ENCODE measurements around the gene USP50. TPM values are rescaled to one million over a fixed set of nuclear protein-coding genes. Genes with fewer than 3 reads are reported as not detected.

The USP50 gene
- polyA plus RNA-seq (2013, experiment 1 of 2): not detected
- polyA plus RNA-seq (2013, experiment 2 of 2): 0.13 TPM

GRCh38 chr15:50546566-50546965, at the start of gene USP50:
Gene USP50, minus strand, starts transcription at chr15:50546666. Its CDS starts 141 bp downstream, at chr15:50546525.
- H3K4me2 ChIP-seq (ENCODE audit: low read length): no peak within 1 kb of the TSS
- no peak within 1 kb of the TSS for H3K23ac ChIP-seq (ENCODE audit: low read length)
- no peak for DNase-seq
- no peak within 1 kb of the TSS for H3K4ac ChIP-seq (ENCODE audit: low read depth, low read length)
- no peak within 1 kb of the TSS for H2BK120ac ChIP-seq (ENCODE audit: low read depth, low read length)
- H2AK5ac ChIP-seq (ENCODE audit: low read length): no peak within 1 kb of the TSS
- no peaks in the 10 kb centered on the region for H3K27me3 ChIP-seq (ENCODE audit: insufficient read depth, low read length, poor library complexity)
- no peak within 1 kb of the TSS for H3K27ac ChIP-seq (ENCODE audit: low read depth, low read length)
- no peaks in the 10 kb centered on the region for H3K79me2 ChIP-seq (ENCODE audit: control insufficient read depth, insufficient read depth, low read length)
- H3K9ac ChIP-seq (ENCODE audit: low read length): no peak within 1 kb of the TSS
- no peak within 1 kb of the TSS for H4K8ac ChIP-seq (ENCODE audit: low read depth, low read length)
- no peaks in the 10 kb centered on the region for H3K36me3 ChIP-seq (ENCODE audit: control insufficient read depth, insufficient read depth, low read length)
- no peak within 1 kb of the TSS for H3K4me3 ChIP-seq (ENCODE audit: low read length)
- H2BK5ac ChIP-seq (ENCODE audit: low read length): no peak within 1 kb of the TSS
- H2BK15ac ChIP-seq (replicated peaks; ENCODE audit: low read depth): no peak within 1 kb of the TSS
- H3K4me1 ChIP-seq (ENCODE audit: control insufficient read depth, low read depth, low read length): peaks cover 2% of the 10 kb centered on the region
- WGBS (ENCODE audit: extremely low coverage, insufficient coverage, low lambda C conversion rate): no CpG with 5 or more reads among the region's 5 CpGs
- H3K18ac ChIP-seq (ENCODE audit: low read length): no peak within 1 kb of the TSS
- no peak within 1 kb of the TSS for H4K5ac ChIP-seq (ENCODE audit: low read length)
- H3K79me1 ChIP-seq (ENCODE audit: low read length): no peaks in the 10 kb centered on the region
- no peak within 1 kb of the TSS for H3K56ac ChIP-seq (ENCODE audit: low read length)

- Histone ChIP-seq H3K4ac (ENCODE audit: low read depth, low read length) (no peak overlapping the region), H2BK15ac (replicated peaks; ENCODE audit: low read depth) (no peak overlapping the region), H3K4me3 (ENCODE audit: low read length) (no peak overlapping the region), H4K5ac (ENCODE audit: low read length) (no peak overlapping the region), H3K9ac (ENCODE audit: low read length) (no peak overlapping the region), H2BK120ac (ENCODE audit: low read depth, low read length) (no peak overlapping the region), H3K79me1 (ENCODE audit: low read length) (no peaks in the 10 kb centered on the region), H3K4me2 (ENCODE audit: low read length) (no peak overlapping the region), H3K18ac (ENCODE audit: low read length) (no peak overlapping the region), H3K4me1 (ENCODE audit: control insufficient read depth, low read depth, low read length) (no peaks in the 10 kb centered on the region), H3K23ac (ENCODE audit: low read length) (no peak overlapping the region), H2BK5ac (ENCODE audit: low read length) (no peak overlapping the region), H2AK5ac (ENCODE audit: low read length) (no peak overlapping the region), H3K79me2 (ENCODE audit: control insufficient read depth, insufficient read depth, low read length) (no peaks in the 10 kb centered on the region), H3K56ac (ENCODE audit: low read length) (no peak overlapping the region), H4K8ac (ENCODE audit: low read depth, low read length) (no peak overlapping the region), H3K27me3 (ENCODE audit: insufficient read depth, low read length, poor library complexity) (no peaks in the 10 kb centered on the region), H3K36me3 (ENCODE audit: control insufficient read depth, insufficient read depth, low read length) (no peaks in the 10 kb centered on the region), H3K27ac (ENCODE audit: low read depth, low read length) (no peak overlapping the region)
- no peak for DNase-seq
- no CpG with 5 or more reads among the region's 2 CpGs for WGBS (ENCODE audit: extremely low coverage, insufficient coverage, low lambda C conversion rate)
Measured at GRCh38 chr15:50594311-50594710, 47.8 kb upstream of the USP50 start.

- no peak overlapping the region for H3K9ac ChIP-seq (ENCODE audit: low read length)
- H3K4ac ChIP-seq (ENCODE audit: low read depth, low read length): no peak overlapping the region
- no peak for DNase-seq
- no peak overlapping the region for H4K5ac ChIP-seq (ENCODE audit: low read length)
- no peaks in the 10 kb centered on the region for H3K79me1 ChIP-seq (ENCODE audit: low read length)
- H3K4me1 ChIP-seq (ENCODE audit: control insufficient read depth, low read depth, low read length): no peaks in the 10 kb centered on the region
- H3K56ac ChIP-seq (ENCODE audit: low read length): no peak overlapping the region
- no peaks in the 10 kb centered on the region for H3K27me3 ChIP-seq (ENCODE audit: insufficient read depth, low read length, poor library complexity)
- no peak overlapping the region for H3K4me3 ChIP-seq (ENCODE audit: low read length)
- no peak overlapping the region for H2BK15ac ChIP-seq (replicated peaks; ENCODE audit: low read depth)
- no peak overlapping the region for H3K18ac ChIP-seq (ENCODE audit: low read length)
- no peak overlapping the region for H3K27ac ChIP-seq (ENCODE audit: low read depth, low read length)
- no peaks in the 10 kb centered on the region for H3K36me3 ChIP-seq (ENCODE audit: control insufficient read depth, insufficient read depth, low read length)
- H3K23ac ChIP-seq (ENCODE audit: low read length): no peak overlapping the region
- 100% methylated on average over 2 of the region's 3 CpGs for WGBS (ENCODE audit: extremely low coverage, insufficient coverage, low lambda C conversion rate)
- no peak overlapping the region for H2AK5ac ChIP-seq (ENCODE audit: low read length)
- H2BK120ac ChIP-seq (ENCODE audit: low read depth, low read length): no peak overlapping the region
- H4K8ac ChIP-seq (ENCODE audit: low read depth, low read length): no peak overlapping the region
- H3K4me2 ChIP-seq (ENCODE audit: low read length): no peak overlapping the region
- no peaks in the 10 kb centered on the region for H3K79me2 ChIP-seq (ENCODE audit: control insufficient read depth, insufficient read depth, low read length)
- H2BK5ac ChIP-seq (ENCODE audit: low read length): no peak overlapping the region
Measured at GRCh38 chr15:50593761-50594160, 47.3 kb upstream of the USP50 start.

- Histone ChIP-seq H3K79me1 (ENCODE audit: low read length) (no peaks in the 10 kb centered on the region), H3K36me3 (ENCODE audit: control insufficient read depth, insufficient read depth, low read length) (no peaks in the 10 kb centered on the region), H3K4me1 (ENCODE audit: control insufficient read depth, low read depth, low read length) (no peaks in the 10 kb centered on the region)
Measured at GRCh38 chr15:50590288-50590687, 43.8 kb upstream of the USP50 start.

GRCh38 chr15:50577492-50577891, 31.0 kb upstream of the USP50 start:
- H3K4ac ChIP-seq (ENCODE audit: low read depth, low read length): no peak overlapping the region

More at GRCh38 chr15:50590288-50590687, 43.8 kb upstream of the USP50 start:
- H2AK5ac ChIP-seq (ENCODE audit: low read length): no peak overlapping the region
- no peak overlapping the region for H4K8ac ChIP-seq (ENCODE audit: low read depth, low read length)
- no peak overlapping the region for H3K9ac ChIP-seq (ENCODE audit: low read length)
- H3K27me3 ChIP-seq (ENCODE audit: insufficient read depth, low read length, poor library complexity): no peaks in the 10 kb centered on the region
- no peak for DNase-seq
- no peak overlapping the region for H3K4me3 ChIP-seq (ENCODE audit: low read length)
- H2BK5ac ChIP-seq (ENCODE audit: low read length): no peak overlapping the region
- no peak overlapping the region for H3K23ac ChIP-seq (ENCODE audit: low read length)
- no CpG with 5 or more reads among the region's 1 CpG for WGBS (ENCODE audit: extremely low coverage, insufficient coverage, low lambda C conversion rate)
- H3K56ac ChIP-seq (ENCODE audit: low read length): no peak overlapping the region
- no peak overlapping the region for H3K4me2 ChIP-seq (ENCODE audit: low read length)
- no peak overlapping the region for H4K5ac ChIP-seq (ENCODE audit: low read length)
- H3K79me2 ChIP-seq (ENCODE audit: control insufficient read depth, insufficient read depth, low read length): no peaks in the 10 kb centered on the region
- no peak overlapping the region for H3K27ac ChIP-seq (ENCODE audit: low read depth, low read length)
- H3K4ac ChIP-seq (ENCODE audit: low read depth, low read length): no peak overlapping the region
- no peak overlapping the region for H2BK15ac ChIP-seq (replicated peaks; ENCODE audit: low read depth)
- no peak overlapping the region for H2BK120ac ChIP-seq (ENCODE audit: low read depth, low read length)
- no peak overlapping the region for H3K18ac ChIP-seq (ENCODE audit: low read length)

GRCh38 chr15:50576166-50576565, 29.7 kb upstream of the USP50 start:
- H3K27ac ChIP-seq (ENCODE audit: low read depth, low read length): no peak overlapping the region
- no peak overlapping the region for H3K56ac ChIP-seq (ENCODE audit: low read length)
- H3K23ac ChIP-seq (ENCODE audit: low read length): no peak overlapping the region
- no peak overlapping the region for H4K5ac ChIP-seq (ENCODE audit: low read length)
- H3K9ac ChIP-seq (ENCODE audit: low read length): no peak overlapping the region
- no CpG with 5 or more reads among the region's 1 CpG for whole genome bisulfite sequencing (ENCODE audit: extremely low coverage, insufficient coverage, low lambda C conversion rate)
- no peaks in the 10 kb centered on the region for H3K27me3 ChIP-seq (ENCODE audit: insufficient read depth, low read length, poor library complexity)
- no peaks in the 10 kb centered on the region for H3K79me2 ChIP-seq (ENCODE audit: control insufficient read depth, insufficient read depth, low read length)
- no peak overlapping the region for H2BK15ac ChIP-seq (replicated peaks; ENCODE audit: low read depth)
- H3K18ac ChIP-seq (ENCODE audit: low read length): no peak overlapping the region
- no peak overlapping the region for H3K4ac ChIP-seq (ENCODE audit: low read depth, low read length)
- H3K4me3 ChIP-seq (ENCODE audit: low read length): no peak overlapping the region
- H3K79me1 ChIP-seq (ENCODE audit: low read length): no peaks in the 10 kb centered on the region
- no peak overlapping the region for H3K4me2 ChIP-seq (ENCODE audit: low read length)
- no peak overlapping the region for H4K8ac ChIP-seq (ENCODE audit: low read depth, low read length)
- no peaks in the 10 kb centered on the region for H3K4me1 ChIP-seq (ENCODE audit: control insufficient read depth, low read depth, low read length)
- no peak overlapping the region for H2BK120ac ChIP-seq (ENCODE audit: low read depth, low read length)
- no peak for DNase-seq
- no peak overlapping the region for H2AK5ac ChIP-seq (ENCODE audit: low read length)
- no peak overlapping the region for H2BK5ac ChIP-seq (ENCODE audit: low read length)
- H3K36me3 ChIP-seq (ENCODE audit: control insufficient read depth, insufficient read depth, low read length): no peaks in the 10 kb centered on the region

More at GRCh38 chr15:50577492-50577891, 31.0 kb upstream of the USP50 start:
- Histone ChIP-seq H4K8ac (ENCODE audit: low read depth, low read length) (no peak overlapping the region), H3K56ac (ENCODE audit: low read length) (no peak overlapping the region), H2BK15ac (replicated peaks; ENCODE audit: low read depth) (no peak overlapping the region), H3K4me2 (ENCODE audit: low read length) (no peak overlapping the region), H3K4me1 (ENCODE audit: control insufficient read depth, low read depth, low read length) (no peaks in the 10 kb centered on the region), H3K79me1 (ENCODE audit: low read length) (no peaks in the 10 kb centered on the region), H3K4me3 (ENCODE audit: low read length) (no peak overlapping the region), H4K5ac (ENCODE audit: low read length) (no peak overlapping the region), H3K79me2 (ENCODE audit: control insufficient read depth, insufficient read depth, low read length) (no peaks in the 10 kb centered on the region), H3K18ac (ENCODE audit: low read length) (no peak overlapping the region), H3K23ac (ENCODE audit: low read length) (no peak overlapping the region), H3K27me3 (ENCODE audit: insufficient read depth, low read length, poor library complexity) (no peaks in the 10 kb centered on the region), H2BK120ac (ENCODE audit: low read depth, low read length) (no peak overlapping the region), H3K9ac (ENCODE audit: low read length) (no peak overlapping the region), H3K36me3 (ENCODE audit: control insufficient read depth, insufficient read depth, low read length) (no peaks in the 10 kb centered on the region), H2AK5ac (ENCODE audit: low read length) (no peak overlapping the region), H3K27ac (ENCODE audit: low read depth, low read length) (no peak overlapping the region), H2BK5ac (ENCODE audit: low read length) (no peak overlapping the region)
- WGBS (ENCODE audit: extremely low coverage, insufficient coverage, low lambda C conversion rate): no CpG with 5 or more reads among the region's 2 CpGs
- DNase-seq: no peak

Data from mesendoderm (in vitro differentiated cells).